GM19467 (cell line): ENCODE data around the gene DUOX1.

Experiments used
- ATAC-seq: cut with Tn5 transposase; IDR thresholded peaks from one replicate; pipeline ENCODE4 v1.9.1; 2021; ENCODE audit warnings: mild to moderate bottlenecking, moderate library complexity; ENCODE audit not compliant: unreplicated experiment

The DUOX1 gene

DNA sequence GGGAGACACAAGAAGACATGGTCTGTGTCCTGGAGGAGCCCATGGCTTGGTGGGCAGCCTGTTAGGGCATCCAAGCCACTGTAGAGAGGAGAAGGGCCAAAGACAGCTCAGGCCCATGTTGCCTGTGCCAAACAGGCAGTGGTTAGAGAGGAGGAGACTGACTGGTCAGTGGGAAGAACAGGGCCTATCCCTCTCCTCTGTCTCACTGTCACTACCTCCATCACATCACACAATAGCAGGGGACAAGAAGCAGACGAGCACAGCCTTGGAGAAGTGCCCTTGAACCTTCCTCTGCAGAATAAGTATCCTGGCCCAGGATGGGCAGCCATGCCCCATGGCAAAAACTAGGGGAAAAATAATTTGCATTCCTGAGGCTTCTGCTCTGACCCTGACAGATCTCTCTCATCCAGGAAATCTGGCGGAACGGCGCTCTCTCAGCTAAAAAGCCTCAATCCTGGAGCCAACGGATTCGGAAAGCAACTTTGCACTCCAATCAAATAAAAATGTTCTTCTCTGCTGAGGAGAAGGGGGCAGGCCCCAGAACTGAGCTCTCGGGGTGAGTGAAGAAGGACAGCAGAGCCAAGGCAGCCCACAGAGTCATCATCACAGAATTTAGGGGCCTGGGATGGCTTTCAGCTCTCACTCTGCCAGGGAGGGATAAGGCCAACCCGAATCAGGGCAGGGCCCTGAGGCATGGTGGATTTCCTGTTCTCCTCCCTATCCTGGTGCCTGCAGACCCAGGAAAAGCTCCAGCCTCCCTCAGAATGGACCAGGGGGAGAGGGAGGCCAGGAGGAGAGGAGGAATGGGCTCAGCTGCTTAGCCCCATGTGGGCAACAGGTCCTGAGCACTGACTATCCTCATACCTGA lies 56.3 kb downstream of the DUOX1 start:
- ATAC-seq: no peak

- ATAC-seq: no peak
Measured at GRCh38 chr15:45186771-45187577, 57.2 kb downstream of the DUOX1 start.

GRCh38 chr15:45187578-45187893 lies 57.7 kb downstream of the DUOX1 start:
- ATAC-seq: no peak

DNA sequence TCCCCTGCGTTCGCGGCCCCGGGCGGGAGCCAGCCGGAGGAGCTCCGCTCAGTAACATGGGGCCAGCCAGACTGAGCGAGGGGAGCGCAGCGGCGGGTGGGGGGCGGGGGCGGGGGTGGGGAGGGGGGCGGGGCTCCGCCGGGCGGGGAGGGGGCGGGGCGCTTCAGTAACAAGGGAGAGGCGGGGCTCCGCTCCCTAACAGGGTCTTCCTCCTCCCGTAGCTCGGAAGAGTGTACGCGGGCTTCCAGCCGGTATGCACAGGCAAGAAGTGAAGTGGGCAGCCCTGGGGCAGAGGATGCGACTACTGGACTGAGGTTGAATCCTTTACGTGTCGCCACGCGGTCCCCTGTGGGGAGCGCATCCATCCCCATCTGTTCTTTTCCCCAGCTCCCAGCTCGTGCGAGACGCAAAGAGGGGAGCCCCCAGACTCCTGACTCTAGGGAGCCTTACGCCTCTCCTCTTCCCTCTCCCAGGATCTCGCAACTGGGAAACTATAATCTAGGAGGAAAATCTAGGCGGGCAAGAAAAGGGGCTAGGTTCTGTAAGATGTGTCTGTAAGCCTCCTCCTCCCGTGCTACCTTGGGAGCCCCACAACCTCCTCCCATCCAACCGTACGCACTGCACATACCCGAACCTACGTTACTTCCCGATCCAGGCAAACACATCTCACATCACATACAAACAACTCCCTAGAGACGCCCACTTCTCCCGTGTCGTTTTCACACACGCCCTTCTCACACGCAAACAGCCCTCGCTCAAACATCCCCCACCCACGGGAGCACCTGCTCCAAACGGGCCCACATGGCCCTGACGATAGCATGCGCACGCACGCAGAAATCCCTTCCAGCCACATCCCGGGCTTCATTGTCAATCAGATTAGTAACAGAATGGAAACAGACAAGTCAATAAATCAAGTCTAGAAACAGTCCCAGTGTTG lies 58.4 kb downstream of the DUOX1 start, which contains the start of gene SHF:
SHF (minus strand) TSS at position 73 of the 937 bp plus-strand sequence; CDS start at position 58, 15 bp downstream.
- no peak for ATAC-seq

GRCh38 chr15:45197512-45197911 lies 67.7 kb downstream of the DUOX1 start:
- no peak for ATAC-seq

DNA sequence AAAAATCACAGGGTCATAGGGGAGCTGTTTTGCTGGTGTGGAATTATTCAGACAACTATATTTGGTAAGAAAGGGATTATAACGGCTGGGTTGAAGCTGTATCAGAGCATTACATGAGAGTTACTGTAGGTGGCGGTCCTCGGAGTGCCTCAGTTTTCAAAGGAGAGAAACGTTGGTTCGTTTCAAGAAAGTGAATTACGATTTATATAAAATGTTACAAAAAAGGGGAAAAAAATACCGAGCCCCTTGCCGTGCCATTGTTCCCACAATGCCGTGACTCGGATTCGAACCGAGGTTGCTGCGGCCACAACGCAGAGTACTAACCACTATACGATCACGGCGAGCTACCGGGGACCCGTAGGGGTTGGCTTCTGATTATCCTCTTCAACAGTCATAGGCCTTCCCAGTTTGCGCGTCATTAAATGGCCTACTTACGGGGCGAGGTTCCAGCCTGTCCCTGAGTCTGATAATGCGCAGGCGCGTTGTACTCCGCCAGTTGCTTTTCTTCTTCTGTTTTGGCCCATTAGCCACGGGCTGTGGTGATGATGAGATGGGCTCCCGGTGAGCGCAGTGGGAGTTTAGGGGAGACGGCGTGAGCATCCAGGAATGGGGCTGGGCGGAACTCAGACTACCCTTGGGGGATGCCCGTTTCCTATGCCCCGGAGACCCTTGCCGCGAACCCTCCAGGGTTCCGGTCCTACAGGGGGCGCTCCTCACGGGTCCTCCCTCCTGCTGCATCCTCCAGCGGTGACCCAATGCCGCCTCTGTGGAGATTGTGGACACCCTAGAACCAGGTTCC lies 68.7 kb downstream of the DUOX1 start:
- peak; percentile 56 for ATAC-seq

DNA sequence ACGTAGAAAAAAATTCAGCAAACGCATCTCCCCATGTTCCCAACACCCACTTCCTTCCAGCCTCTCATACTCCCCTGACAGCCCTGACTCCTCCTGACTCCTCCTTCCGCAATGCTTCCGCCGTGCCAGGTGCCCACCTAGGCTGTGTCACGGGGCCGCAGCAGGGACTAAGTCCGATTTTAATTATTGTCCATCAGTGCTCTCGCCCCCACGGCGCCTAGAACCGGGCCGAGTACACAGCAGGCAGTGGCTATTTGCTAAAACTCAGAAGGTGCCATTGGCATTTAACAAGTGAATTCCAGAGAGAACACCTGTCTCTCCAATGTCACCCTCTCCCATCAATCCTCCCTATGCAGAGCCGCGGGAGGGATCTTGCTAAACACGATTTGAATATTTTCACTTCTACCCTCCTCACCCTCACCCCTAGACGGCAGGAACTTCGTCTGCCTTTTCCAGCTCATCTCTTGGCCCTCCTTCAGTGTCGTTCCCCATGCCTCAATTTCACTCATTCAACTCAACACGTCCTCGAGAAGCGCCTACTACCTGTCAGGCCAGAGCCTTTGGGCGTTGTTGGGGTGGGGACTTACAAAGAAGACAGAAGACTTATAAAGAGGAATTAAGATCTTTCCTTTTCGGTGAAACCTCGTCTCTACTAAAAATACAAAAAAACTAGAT lies 69.5 kb downstream of the DUOX1 start:
- ATAC-seq: peak; percentile 13

- ATAC-seq: peak; percentile 40
Measured at GRCh38 chr15:45200001-45200798, 70.4 kb downstream of the DUOX1 start.

DNA sequence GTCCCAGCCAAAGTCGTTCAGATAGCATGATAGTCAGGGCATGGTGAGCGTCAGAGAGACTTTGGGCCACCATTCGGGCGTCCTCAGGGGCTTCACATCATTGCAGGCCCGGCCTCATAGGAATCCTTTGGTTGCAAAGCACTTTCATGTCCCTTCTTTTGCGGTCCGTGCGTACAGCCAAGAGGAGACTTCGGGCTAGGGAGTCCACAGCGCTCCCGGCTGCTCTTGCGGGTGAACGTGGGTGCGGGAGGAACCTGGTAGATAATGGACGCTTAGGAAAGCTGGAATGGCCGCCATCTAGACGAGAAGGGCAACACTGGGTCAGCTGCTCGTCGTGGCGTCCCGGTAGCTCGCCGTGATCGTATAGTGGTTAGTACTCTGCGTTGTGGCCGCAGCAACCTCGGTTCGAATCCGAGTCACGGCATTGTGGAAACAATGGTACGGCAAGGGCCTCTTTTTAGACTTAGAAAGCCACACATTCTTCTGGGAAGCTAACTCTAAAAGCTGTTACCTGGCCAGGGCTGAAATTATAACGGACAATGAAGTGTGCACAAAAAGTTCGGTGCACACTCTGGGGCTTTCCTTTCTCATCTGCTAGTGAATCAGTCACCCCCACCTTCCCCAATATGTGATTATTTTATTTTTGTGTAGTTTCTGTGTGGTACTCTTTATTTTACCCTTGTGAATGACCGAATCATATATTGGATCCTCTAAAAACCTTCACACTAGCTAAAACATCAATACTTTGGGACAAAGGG lies 71.2 kb downstream of the DUOX1 start:
- no peak for ATAC-seq

DNA sequence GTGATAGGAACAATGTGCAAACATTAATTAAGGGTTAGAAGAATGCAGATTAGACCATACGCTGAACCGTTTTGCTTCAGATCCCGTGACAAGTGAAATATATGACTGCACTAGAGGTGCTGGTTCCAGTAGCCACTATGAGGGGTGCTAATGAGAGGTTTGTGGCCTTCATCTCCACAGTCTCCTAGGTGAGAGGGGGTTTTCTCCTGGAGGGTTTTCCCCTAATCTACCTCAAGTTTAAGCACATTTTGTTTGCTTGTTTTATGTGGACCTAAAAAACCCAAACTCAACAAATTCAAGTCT lies 71.7 kb downstream of the DUOX1 start:
- ATAC-seq: no peak

- no peak for ATAC-seq
Measured at GRCh38 chr15:45201869-45202268, 72.1 kb downstream of the DUOX1 start.

- ATAC-seq: no peak
Measured at GRCh38 chr15:45203182-45203581, 73.4 kb downstream of the DUOX1 start.

GRCh38 chr15:45205192-45205591 lies 75.4 kb downstream of the DUOX1 start:
- ATAC-seq: no peak

DNA sequence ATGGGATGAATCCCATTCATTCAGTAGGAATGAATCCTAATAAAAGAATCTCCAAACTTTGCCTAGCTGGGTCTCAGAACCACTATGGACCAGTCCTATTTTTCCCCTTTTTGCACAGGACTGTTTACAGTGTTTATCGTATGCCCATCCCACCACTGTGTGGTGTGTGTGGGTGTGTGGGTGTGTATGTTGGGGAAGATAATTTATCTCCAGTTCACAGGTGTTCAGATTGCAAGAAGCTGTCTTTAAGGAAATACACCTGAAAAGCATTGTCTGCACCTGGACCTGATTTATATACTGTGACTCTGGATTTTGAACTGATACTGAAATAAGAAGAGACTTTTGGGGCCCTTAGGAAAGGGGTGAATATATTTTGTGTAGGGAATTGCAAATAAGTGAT lies 82.7 kb downstream of the DUOX1 start:
- no peak for ATAC-seq
